GM04504 (cell line): ENCODE measurements around the gene TECPR1.

Experiments
- DNase-seq: peaks from one replicate; pipeline ENCODE4 v3.0.0-alpha.2; 2012; ENCODE audit warnings: low read depth

Gene TECPR1

GRCh38 chr7:98210513-98211220, 41.4 kb downstream of the TECPR1 start:
- DNase-seq, result no peak

- DNase-seq, result no peak
Measured at GRCh38 chr7:98209166-98209920, 42.7 kb downstream of the TECPR1 start.

GRCh38 chr7:98206451-98207330, 45.3 kb downstream of the TECPR1 start:
- no peak for DNase-seq

GRCh38 chr7:98205162-98205845, 46.7 kb downstream of the TECPR1 start:
- no peak for DNase-seq

- no peak for DNase-seq
Measured at GRCh38 chr7:98204670-98205069, 47.4 kb downstream of the TECPR1 start.

- no peak for DNase-seq
Measured at GRCh38 chr7:98203964-98204605, 47.9 kb downstream of the TECPR1 start.

GRCh38 chr7:98203261-98203963, 48.6 kb downstream of the TECPR1 start:
- DNase-seq, result no peak

- no peak for DNase-seq
Measured at GRCh38 chr7:98202367-98203195, 49.5 kb downstream of the TECPR1 start.

GRCh38 chr7:98200364-98200763, 51.7 kb downstream of the TECPR1 start:
- DNase-seq, result no peak

- DNase-seq, result no peak
Measured at GRCh38 chr7:98199131-98199530, 52.9 kb downstream of the TECPR1 start.

- DNase-seq, result no peak
Measured at GRCh38 chr7:98196706-98197605, 55.1 kb downstream of the TECPR1 start.

- no peak for DNase-seq
Measured at GRCh38 chr7:98194672-98195457, 57.2 kb downstream of the TECPR1 start.

GRCh38 chr7:98194186-98194585, 57.8 kb downstream of the TECPR1 start:
- DNase-seq, result no peak

- no peak for DNase-seq
Measured at GRCh38 chr7:98193474-98194180, 58.4 kb downstream of the TECPR1 start.

- no peak for DNase-seq
Measured at GRCh38 chr7:98192781-98193457, 59.1 kb downstream of the TECPR1 start.

- DNase-seq, result no peak
Measured at GRCh38 chr7:98191668-98192431, 60.2 kb downstream of the TECPR1 start.
